AG10803 (cell line): ENCODE measurements around the gene REEP3.
A peak's percentile ranks its signal among the peaks of the same experiment; 100 is the strongest.

Experiments used
- DNase-seq: peaks from one replicate; pipeline ENCODE4 v3.0.0; 2010; ENCODE audit warnings: low read depth
- H3K4me3 ChIP-seq: 2 replicates; pipeline ENCODE4 v1.5.1; 2011; ENCODE audit warnings: mild to moderate bottlenecking, low read length, control low read depth
- TF ChIP-seq, protein P1 (sequence below): conservative IDR thresholded peaks from 2 replicates; pipeline ENCODE4 v1.5.1; 2011; ENCODE audit warnings: mild to moderate bottlenecking, low read length, control low read depth, inconsistent platforms

Gene REEP3

DNA sequence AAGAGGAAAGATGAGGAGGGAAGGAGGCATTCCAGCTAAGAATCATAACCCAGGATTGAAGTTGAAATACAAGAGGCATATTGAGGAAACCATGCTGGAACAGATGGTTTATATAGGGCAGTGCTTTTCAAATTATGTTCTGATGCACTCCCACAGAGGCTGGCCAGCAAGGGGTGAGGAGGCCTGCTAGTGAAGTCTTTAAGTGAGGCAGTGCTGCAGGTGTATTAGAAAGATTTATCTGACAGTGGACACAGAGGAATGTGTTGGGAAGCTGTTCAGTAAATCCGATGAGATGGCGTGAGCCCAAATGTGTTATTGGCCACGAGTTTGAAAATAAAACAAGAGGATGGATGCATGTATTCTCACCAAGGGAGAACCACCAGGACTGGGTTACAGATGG lies 28.6 kb downstream of the REEP3 start:
- TF ChIP-seq, protein P1, sequence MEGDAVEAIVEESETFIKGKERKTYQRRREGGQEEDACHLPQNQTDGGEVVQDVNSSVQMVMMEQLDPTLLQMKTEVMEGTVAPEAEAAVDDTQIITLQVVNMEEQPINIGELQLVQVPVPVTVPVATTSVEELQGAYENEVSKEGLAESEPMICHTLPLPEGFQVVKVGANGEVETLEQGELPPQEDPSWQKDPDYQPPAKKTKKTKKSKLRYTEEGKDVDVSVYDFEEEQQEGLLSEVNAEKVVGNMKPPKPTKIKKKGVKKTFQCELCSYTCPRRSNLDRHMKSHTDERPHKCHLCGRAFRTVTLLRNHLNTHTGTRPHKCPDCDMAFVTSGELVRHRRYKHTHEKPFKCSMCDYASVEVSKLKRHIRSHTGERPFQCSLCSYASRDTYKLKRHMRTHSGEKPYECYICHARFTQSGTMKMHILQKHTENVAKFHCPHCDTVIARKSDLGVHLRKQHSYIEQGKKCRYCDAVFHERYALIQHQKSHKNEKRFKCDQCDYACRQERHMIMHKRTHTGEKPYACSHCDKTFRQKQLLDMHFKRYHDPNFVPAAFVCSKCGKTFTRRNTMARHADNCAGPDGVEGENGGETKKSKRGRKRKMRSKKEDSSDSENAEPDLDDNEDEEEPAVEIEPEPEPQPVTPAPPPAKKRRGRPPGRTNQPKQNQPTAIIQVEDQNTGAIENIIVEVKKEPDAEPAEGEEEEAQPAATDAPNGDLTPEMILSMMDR, result no peak
- DNase-seq, result no peak
- no peak overlapping the region for H3K4me3 ChIP-seq

DNA sequence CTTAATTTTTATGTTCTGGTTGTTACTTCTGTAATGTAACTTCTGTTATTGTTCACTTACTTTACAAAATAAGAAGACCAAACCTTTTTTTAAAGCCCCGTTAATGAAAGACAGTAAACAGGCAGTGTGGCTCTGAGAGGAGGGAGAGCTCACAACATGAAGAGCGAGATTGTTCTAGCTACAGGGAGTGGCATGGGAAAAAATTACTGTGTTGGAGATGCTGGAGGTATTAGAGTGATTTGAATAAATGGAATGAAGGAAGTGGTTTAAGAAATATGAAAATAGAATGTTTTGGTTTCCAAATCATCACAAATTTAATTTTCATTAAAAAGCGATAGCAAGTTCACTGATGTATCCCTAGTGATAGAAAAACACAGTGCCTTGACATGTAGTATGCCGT lies 31.8 kb downstream of the REEP3 start:
- DNase-seq, result peak; percentile 94
- TF ChIP-seq, protein P1, result no peak
- no peak overlapping the region for H3K4me3 ChIP-seq

DNA sequence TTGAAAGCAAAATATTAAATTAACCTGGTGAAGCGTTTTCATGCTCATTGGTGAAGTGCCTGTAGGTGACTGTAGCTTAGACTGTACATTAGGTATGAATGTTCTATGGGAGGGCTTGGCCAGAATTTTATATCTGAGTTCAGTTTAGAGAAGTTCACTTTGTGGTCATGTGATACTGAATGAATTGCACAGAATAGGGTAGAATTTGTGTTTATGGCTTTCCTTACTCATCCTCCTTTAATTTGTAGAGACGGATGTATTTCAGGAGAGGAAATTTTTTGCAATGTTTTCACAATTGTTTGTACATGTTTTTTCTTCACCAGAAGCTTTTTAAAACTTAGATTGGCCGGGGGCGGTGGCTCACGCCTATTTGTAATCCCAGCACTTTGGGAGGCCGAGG lies 32.3 kb downstream of the REEP3 start:
- H3K4me3 ChIP-seq, result no peak overlapping the region
- peak; percentile 48 for DNase-seq
- TF ChIP-seq, protein P1, result no peak

DNA sequence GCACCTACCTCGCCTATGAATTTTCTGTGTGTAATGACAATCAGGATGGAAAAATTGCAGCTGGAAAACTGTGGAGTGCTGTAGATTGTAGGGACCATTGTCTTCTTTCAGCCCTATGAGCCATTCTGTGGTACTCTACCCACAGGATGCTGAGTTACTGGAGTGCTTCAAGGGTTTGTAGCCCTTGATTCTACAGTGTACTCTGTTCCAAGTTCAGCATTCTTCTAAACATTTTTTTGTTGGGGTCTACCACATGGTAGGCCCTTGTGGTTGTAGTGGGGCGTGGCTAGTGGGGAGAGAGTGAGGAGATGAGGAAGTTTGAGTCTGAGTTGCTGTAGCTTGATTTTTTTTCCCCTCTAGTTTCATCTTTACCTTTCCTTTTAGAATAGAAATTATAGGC lies 33.5 kb downstream of the REEP3 start:
- H3K4me3 ChIP-seq, result no peak overlapping the region
- TF ChIP-seq, protein P1, result no peak
- peak; percentile 96 for DNase-seq

DNA sequence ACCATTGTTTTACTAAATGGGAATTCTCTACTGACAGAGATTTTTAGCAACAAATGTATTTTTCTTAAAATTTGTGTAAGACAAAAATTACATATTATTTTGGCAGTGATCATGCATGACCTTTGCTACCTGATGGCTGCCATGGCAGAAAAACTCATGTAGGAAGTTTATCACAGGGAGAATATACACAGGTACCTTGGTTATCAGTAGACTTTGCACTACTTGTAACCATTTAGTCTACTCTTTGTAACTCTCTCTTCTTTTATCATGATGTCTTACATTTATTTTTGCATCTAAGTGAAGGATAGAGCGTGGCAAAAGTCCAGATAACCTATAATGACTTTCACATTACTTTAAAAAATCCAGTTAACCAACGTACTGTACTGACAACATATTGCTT lies 34.1 kb downstream of the REEP3 start:
- no peak for DNase-seq
- TF ChIP-seq, protein P1, result no peak
- no peak overlapping the region for H3K4me3 ChIP-seq

DNA sequence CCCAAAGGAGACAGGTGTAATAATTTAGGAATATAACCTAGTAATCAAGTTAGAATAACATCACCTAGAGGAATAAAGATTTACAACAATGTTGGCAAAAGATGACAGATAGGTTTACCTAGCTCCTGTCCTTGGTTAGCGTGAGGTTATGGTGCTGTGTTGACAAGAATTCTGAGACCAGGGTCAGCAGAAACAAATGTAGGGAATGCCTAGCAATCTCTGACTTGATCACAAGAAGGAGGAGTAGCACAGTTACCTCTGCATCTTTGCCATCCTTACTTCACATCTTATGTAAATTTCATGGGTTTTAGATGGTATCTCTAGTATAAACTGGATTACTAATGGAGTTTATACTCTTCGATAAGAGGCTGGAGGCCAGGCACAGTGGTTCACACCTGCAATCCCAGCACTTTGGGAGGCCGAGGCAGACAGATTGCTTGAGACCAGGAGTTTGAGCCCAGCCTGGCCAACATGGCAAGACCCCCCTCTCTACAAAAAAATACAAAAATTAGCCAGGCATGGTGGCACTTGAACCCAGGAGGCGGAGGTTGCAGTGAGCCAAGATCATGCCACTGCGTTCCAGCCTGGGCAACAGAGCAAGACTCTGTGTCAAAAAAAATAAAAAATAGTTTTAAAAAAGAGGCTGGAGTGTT lies 37.1 kb downstream of the REEP3 start:
- no peak overlapping the region for H3K4me3 ChIP-seq
- DNase-seq, result no peak
- TF ChIP-seq, protein P1, result no peak

DNA sequence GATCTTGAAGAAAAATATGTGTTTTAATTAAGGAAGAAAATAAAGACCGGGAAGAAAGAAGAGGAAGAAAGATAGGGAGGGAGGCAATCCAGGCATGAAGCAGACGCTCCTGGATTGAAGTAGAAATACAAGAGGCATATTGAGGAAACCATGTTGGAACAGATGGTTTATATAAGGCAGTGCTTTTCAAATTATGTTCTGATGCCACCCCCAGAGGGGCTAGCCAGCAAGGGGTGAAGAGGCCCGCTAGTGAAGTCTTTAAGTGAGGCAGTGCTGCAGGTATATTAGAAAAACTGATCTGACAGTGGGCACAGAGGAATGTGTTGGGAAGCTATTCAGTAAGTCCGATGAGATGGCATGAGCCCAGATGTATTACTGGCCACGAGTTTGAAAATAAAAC lies 40.1 kb downstream of the REEP3 start:
- DNase-seq, result no peak
- TF ChIP-seq, protein P1, result no peak
- H3K4me3 ChIP-seq, result no peak overlapping the region
